B cell (primary cell): ENCODE results near the gene KCNQ5.

Source experiments
- EZH2 ChIP-seq: IDR thresholded peaks from 2 replicates; pipeline ENCODE4 v1.6.1; 2012; ENCODE audit warnings: borderline replicate concordance, low read depth, mild to moderate bottlenecking, moderate library complexity, low read length; ENCODE audit not compliant: insufficient read depth, poor library complexity, severe bottlenecking
- TF ChIP-seq, protein P1 (sequence below): fragments of 200-600 bp; IDR thresholded peaks from one replicate; pipeline ENCODE4 v1.8.0; 2022; ENCODE audit warnings: antibody characterized with exemption, mild to moderate bottlenecking

DNA sequence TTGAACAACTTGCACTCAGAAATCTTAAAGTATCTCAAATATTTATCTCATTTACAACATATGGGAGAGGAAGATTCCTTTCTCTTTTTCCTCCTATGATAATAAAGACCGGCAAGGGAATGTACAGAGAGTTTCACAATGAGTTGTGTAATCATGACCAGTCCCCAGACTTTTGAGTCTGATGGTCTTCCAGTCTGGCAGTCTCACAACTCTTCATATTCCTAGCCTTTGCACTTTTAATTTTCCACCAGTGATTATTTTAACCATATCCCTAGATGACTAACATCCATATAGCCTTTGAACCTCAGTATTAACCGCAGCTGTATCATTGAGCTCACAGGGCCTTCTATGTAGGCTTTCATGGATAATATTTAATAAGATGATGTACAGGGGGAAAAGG is 324.9 kb downstream of the KCNQ5 start:
- TF ChIP-seq, protein P1, sequence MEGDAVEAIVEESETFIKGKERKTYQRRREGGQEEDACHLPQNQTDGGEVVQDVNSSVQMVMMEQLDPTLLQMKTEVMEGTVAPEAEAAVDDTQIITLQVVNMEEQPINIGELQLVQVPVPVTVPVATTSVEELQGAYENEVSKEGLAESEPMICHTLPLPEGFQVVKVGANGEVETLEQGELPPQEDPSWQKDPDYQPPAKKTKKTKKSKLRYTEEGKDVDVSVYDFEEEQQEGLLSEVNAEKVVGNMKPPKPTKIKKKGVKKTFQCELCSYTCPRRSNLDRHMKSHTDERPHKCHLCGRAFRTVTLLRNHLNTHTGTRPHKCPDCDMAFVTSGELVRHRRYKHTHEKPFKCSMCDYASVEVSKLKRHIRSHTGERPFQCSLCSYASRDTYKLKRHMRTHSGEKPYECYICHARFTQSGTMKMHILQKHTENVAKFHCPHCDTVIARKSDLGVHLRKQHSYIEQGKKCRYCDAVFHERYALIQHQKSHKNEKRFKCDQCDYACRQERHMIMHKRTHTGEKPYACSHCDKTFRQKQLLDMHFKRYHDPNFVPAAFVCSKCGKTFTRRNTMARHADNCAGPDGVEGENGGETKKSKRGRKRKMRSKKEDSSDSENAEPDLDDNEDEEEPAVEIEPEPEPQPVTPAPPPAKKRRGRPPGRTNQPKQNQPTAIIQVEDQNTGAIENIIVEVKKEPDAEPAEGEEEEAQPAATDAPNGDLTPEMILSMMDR, result no peak
- TF ChIP-seq EZH2, result no peak
